SK-N-MC (cell line): Measurements from ENCODE around the gene IGFBP3.
"Not testable (repeated sequence)": the region's sequence is repeated elsewhere in the genome, so short reads cannot be mapped to it uniquely, and the experiment has no call there.

Source experiments
- DNase-seq: peaks from one replicate; pipeline ENCODE4 v3.0.0-alpha.2; 2011; ENCODE audit warnings: low read depth, low spot score
- H3K27ac ChIP-seq: fragments of 200-600 bp; sonication (generic); 2 replicates; pipeline ENCODE4 v1.5.1; 2016; ENCODE audit warnings: mixed run types
- H3K36me3 ChIP-seq: fragments of 200-600 bp; sonication (generic); 2 replicates; pipeline ENCODE4 v1.6.1; 2017; ENCODE audit warnings: antibody characterized with exemption, low read length, mixed read lengths; ENCODE audit not compliant: insufficient read depth
- H3K4me3 ChIP-seq: fragments of 200-600 bp; sonication (generic); 2 replicates; pipeline ENCODE4 v1.5.1; 2016
- H3K9ac ChIP-seq: fragments of 200-600 bp; sonication (generic); 2 replicates; pipeline ENCODE4 v1.8.0; 2017; ENCODE audit warnings: mixed run types, mixed read lengths; ENCODE audit not compliant: insufficient read length
- H3K9me3 ChIP-seq: fragments of 200-600 bp; sonication (generic); 2 replicates; pipeline ENCODE4 v1.6.1; 2017; ENCODE audit warnings: low read depth, mild to moderate bottlenecking, antibody characterized with exemption, low read length, moderate library complexity, mixed read lengths
- EZH2 ChIP-seq: fragments of 200-600 bp; sonication (generic); IDR thresholded peaks from one replicate; pipeline ENCODE4 v1.6.1; 2017; ENCODE audit warnings: antibody characterized with exemption
- FOXP2 ChIP-seq: optimal IDR thresholded peaks from 2 replicates; pipeline ENCODE3; 2011; ENCODE audit warnings: mild to moderate bottlenecking, moderate library complexity; ENCODE audit not compliant: insufficient read depth; ENCODE audit errors: extremely low read length, control extremely low read depth
- POLR2AphosphoS5 ChIP-seq: IDR thresholded peaks from 2 replicates; pipeline ENCODE4 v1.6.1; 2012; ENCODE audit warnings: mild to moderate bottlenecking, low read depth, low read length, borderline replicate concordance

Gene IGFBP3

GRCh38 chr7:45955286-45955685, 34.2 kb upstream of the IGFBP3 start:
- Histone ChIP-seq H3K27ac (no peak overlapping the region), H3K9me3 (no peaks in the 10 kb centered on the region), H3K36me3 (no peaks in the 10 kb centered on the region), H3K4me3 (no peak overlapping the region), H3K9ac (no peak overlapping the region)
- no peak for DNase-seq
- TF ChIP-seq EZH2: no peak
- TF ChIP-seq POLR2AphosphoS5: no peak
- TF ChIP-seq FOXP2: no peak

- not testable (repeated sequence) for H3K9ac ChIP-seq, DNase-seq, H3K9me3 ChIP-seq, H3K27ac ChIP-seq, H3K36me3 ChIP-seq, H3K4me3 ChIP-seq
Observed at GRCh38 chr7:45953055-45953454, 32.0 kb upstream of the IGFBP3 start.

GRCh38 chr7:45944058-45944457, 23.0 kb upstream of the IGFBP3 start:
- Histone ChIP-seq H3K4me3 (no peak overlapping the region), H3K9me3 (no peaks in the 10 kb centered on the region), H3K9ac (no peak overlapping the region), H3K27ac (no peak overlapping the region), H3K36me3 (no peaks in the 10 kb centered on the region)
- no peak for DNase-seq
- TF ChIP-seq FOXP2 (no peak), POLR2AphosphoS5 (no peak), EZH2 (no peak)

GRCh38 chr7:45940939-45941338, 19.9 kb upstream of the IGFBP3 start:
- H3K36me3 ChIP-seq: no peaks in the 10 kb centered on the region
- no peak for DNase-seq
- H3K4me3 ChIP-seq: peak overlapping the region; percentile 36; the same call in 1 of the 2 replicates
- H3K9me3 ChIP-seq: no peaks in the 10 kb centered on the region
- TF ChIP-seq POLR2AphosphoS5: no peak
- TF ChIP-seq FOXP2: no peak
- no peak for TF ChIP-seq EZH2
- H3K9ac ChIP-seq: no peak overlapping the region
- H3K27ac ChIP-seq: no peak overlapping the region

- H3K36me3 ChIP-seq, H3K9ac ChIP-seq, DNase-seq, H3K9me3 ChIP-seq, H3K27ac ChIP-seq: not testable (repeated sequence)
- H3K4me3 ChIP-seq: peak overlapping the region; percentile 36; the same call in 1 of the 2 replicates
Observed at GRCh38 chr7:45940237-45940781, 19.2 kb upstream of the IGFBP3 start.

- H3K27ac ChIP-seq: no peak overlapping the region
- DNase-seq: no peak
- no peaks in the 10 kb centered on the region for H3K9me3 ChIP-seq
- H3K9ac ChIP-seq: no peak overlapping the region
- H3K36me3 ChIP-seq: no peaks in the 10 kb centered on the region
- no peak overlapping the region for H3K4me3 ChIP-seq
- TF ChIP-seq EZH2 (no peak), POLR2AphosphoS5 (no peak), FOXP2 (no peak)
Observed at GRCh38 chr7:45939574-45939973, 18.5 kb upstream of the IGFBP3 start.

GRCh38 chr7:45938626-45939302, 17.7 kb upstream of the IGFBP3 start:
- no peak overlapping the region for H3K27ac ChIP-seq
- DNase-seq: no peak
- no peaks in the 10 kb centered on the region for H3K36me3 ChIP-seq
- no peaks in the 10 kb centered on the region for H3K9me3 ChIP-seq
- TF ChIP-seq EZH2: no peak
- no peak for TF ChIP-seq FOXP2
- TF ChIP-seq POLR2AphosphoS5: no peak
- no peak overlapping the region for H3K4me3 ChIP-seq
- no peak overlapping the region for H3K9ac ChIP-seq

- Histone ChIP-seq H3K36me3 (no peaks in the 10 kb centered on the region), H3K9ac (no peak overlapping the region), H3K27ac (no peak overlapping the region), H3K4me3 (no peak overlapping the region), H3K9me3 (no peaks in the 10 kb centered on the region)
- DNase-seq: no peak
- TF ChIP-seq FOXP2: no peak
- TF ChIP-seq POLR2AphosphoS5: no peak
- no peak for TF ChIP-seq EZH2
Observed at GRCh38 chr7:45937862-45938261, 16.8 kb upstream of the IGFBP3 start.

- TF ChIP-seq POLR2AphosphoS5 (no peak), EZH2 (no peak), FOXP2 (no peak)
- DNase-seq: no peak
- H3K27ac ChIP-seq: no peak overlapping the region
- no peaks in the 10 kb centered on the region for H3K9me3 ChIP-seq
- no peak overlapping the region for H3K9ac ChIP-seq
- H3K36me3 ChIP-seq: no peaks in the 10 kb centered on the region
- H3K4me3 ChIP-seq: no peak overlapping the region
Observed at GRCh38 chr7:45937301-45937700, 16.2 kb upstream of the IGFBP3 start.
